HepG2 (cell line): ENCODE results near the gene CREG1. TPM values are rescaled to one million over a fixed set of nuclear protein-coding genes. Genes with fewer than 3 reads are reported as not detected.

ENCODE experiments used
- ATAC-seq: fragments of 200-7000 bp; cut with Tn5 transposase; 3 replicates; pipeline ENCODE4 v1.9.1; 2020; ENCODE audit warnings: mild to moderate bottlenecking, moderate library complexity
- BruUV-seq: library from RNA; stranded (reverse); fragments of 400-500 nt; replicated peaks from 2 replicates; lab custom pipeline; 2021; lab: Mats Ljungman, UMichigan
- CTCF ChIA-PET: fragments of 300-600 bp; formaldehyde crosslinking; extraction: SDS; loops from one replicate; lab custom pipeline; 2021; ENCODE audit warnings: low total read pairs, inconsistent platforms, low intra/inter-chr PET ratio; lab: Yijun Ruan, JAX
- POLR2A ChIA-PET: fragments of 350-600 bp; sonication (Branson Sonifier 250); formaldehyde crosslinking; loops from one replicate; lab custom pipeline; 2020; ENCODE audit warnings: antibody characterized with exemption, inconsistent platforms; lab: Yijun Ruan, JAX
- DNase-seq: peaks from one replicate; pipeline ENCODE4 v3.0.0-alpha.2; 2015; ENCODE audit warnings: low spot score
- FAIRE-seq: peaks from 3 replicates; lab custom pipeline; 2011; peaks lifted over from hg19 to GRCh38; lab: Jason Lieb, UNC
- H2AFZ ChIP-seq: one replicate; pipeline ENCODE4 v1.6.1; 2011; ENCODE audit warnings: low read length, inconsistent platforms
- H3K27ac ChIP-seq: fragments of 300-600 bp; 3 replicates; pipeline ENCODE4 v1.8.0; 2011; ENCODE audit warnings: mixed run types, mild to moderate bottlenecking, mixed read lengths, low read length, inconsistent platforms; ENCODE audit not compliant: insufficient read depth; ENCODE audit errors: extremely low read length
- H3K27me3 ChIP-seq, 2 experiments: fragments of 200-600 bp in 1 of 2; 2 replicates in 1 of 2; 3 replicates in 1 of 2; pipeline versions ENCODE4 v1.6.0 to v1.8.0; 2011; ENCODE audit warnings: low read length in 2 of 2, mild to moderate bottlenecking in 2 of 2, moderate library complexity in 2 of 2, inconsistent platforms in 1 of 2; ENCODE audit not compliant: insufficient read depth in 2 of 2, control insufficient read depth in 1 of 2
- H3K36me3 ChIP-seq, 2 experiments: fragments of 200-600 bp in 1 of 2; replicated peaks in 1 of 2; 2 replicates in 1 of 2; 3 replicates in 1 of 2; pipeline versions ENCODE4 v1.5.1 to v1.8.0; 2011; ENCODE audit warnings: low read length in 2 of 2, inconsistent platforms in 1 of 2; ENCODE audit not compliant: insufficient read depth in 2 of 2, control insufficient read depth in 1 of 2
- H3K4me1 ChIP-seq: 2 replicates; pipeline ENCODE4 v1.5.1; 2012; ENCODE audit warnings: low read length, inconsistent platforms; ENCODE audit not compliant: insufficient read depth
- H3K4me2 ChIP-seq: 2 replicates; pipeline ENCODE4 v1.6.0; 2011; ENCODE audit warnings: low read depth, low read length, inconsistent platforms
- H3K4me3 ChIP-seq, 3 experiments: fragments of 200-600 bp in 1 of 3; sonication (generic), shearing (Covaris generic) in 1 of 3; replicated peaks in 1 of 3; 2 replicates each; pipeline ENCODE4 v1.5.1; 2011 to 2016; ENCODE audit warnings: low read length in 3 of 3, inconsistent platforms in 2 of 3, low read depth in 2 of 3, mild to moderate bottlenecking in 2 of 3, control low read depth in 1 of 3, mixed read lengths in 1 of 3; ENCODE audit not compliant: insufficient read depth in 1 of 3
- H3K79me2 ChIP-seq: one replicate; pipeline ENCODE4 v1.6.1; 2011; ENCODE audit warnings: low read length, inconsistent platforms; ENCODE audit not compliant: insufficient read depth
- H3K9ac ChIP-seq: 2 replicates; pipeline ENCODE4 v1.6.0; 2011; ENCODE audit warnings: mild to moderate bottlenecking, low read depth, low read length, inconsistent platforms; ENCODE audit not compliant: insufficient read depth
- H3K9me3 ChIP-seq: 2 replicates; pipeline ENCODE4 v1.5.1; 2012; ENCODE audit warnings: mild to moderate bottlenecking, low read length
- H4K20me1 ChIP-seq: 2 replicates; pipeline ENCODE4 v1.6.0; 2011; ENCODE audit warnings: inconsistent platforms, mild to moderate bottlenecking, low read length, moderate library complexity; ENCODE audit not compliant: insufficient read depth
- ARID3A ChIP-seq: IDR thresholded peaks from 2 replicates; pipeline ENCODE4 v1.6.1; 2012; ENCODE audit warnings: low read depth, low read length, improper control_type of control experiment
- CEBPG ChIP-seq: IDR thresholded peaks from 2 replicates; pipeline ENCODE4 v1.6.1; 2016
- CTCF ChIP-seq: sonication (generic); formaldehyde crosslinking; IDR thresholded peaks from 2 replicates; pipeline ENCODE4 v1.5.0; 2020; ENCODE audit warnings: mild to moderate bottlenecking, missing genetic modification reagents, moderate library complexity
- DNMT1 ChIP-seq: sonication (generic); formaldehyde crosslinking; IDR thresholded peaks from 2 replicates; pipeline ENCODE4 v1.5.1; 2020; ENCODE audit warnings: mild to moderate bottlenecking, missing genetic modification reagents
- MAFK ChIP-seq, 2 experiments: IDR thresholded peaks in 1 of 2; conservative IDR thresholded peaks in 1 of 2; 2 replicates each; pipeline ENCODE4 v1.6.1; 2011; ENCODE audit warnings: improper control_type of control experiment in 2 of 2, low read length in 2 of 2
- NFE2 ChIP-seq: sonication (generic); formaldehyde crosslinking; IDR thresholded peaks from 2 replicates; pipeline ENCODE4 v1.4.0; 2020; ENCODE audit warnings: missing genetic modification reagents
- SALL1 ChIP-seq: sonication (generic); formaldehyde crosslinking; IDR thresholded peaks from 2 replicates; pipeline ENCODE4 v1.8.0; 2022; ENCODE audit warnings: mild to moderate bottlenecking, missing genetic modification reagents
- SMC3 ChIP-seq: IDR thresholded peaks from 2 replicates; pipeline ENCODE4 v1.6.1; 2011; ENCODE audit warnings: low read length, improper control_type of control experiment
- STAG1 ChIP-seq: sonication (generic); formaldehyde crosslinking; IDR thresholded peaks from 2 replicates; pipeline ENCODE4 v1.4.0; 2020; ENCODE audit warnings: missing genetic modification reagents
- YEATS2 ChIP-seq: sonication (generic); formaldehyde crosslinking; IDR thresholded peaks from 2 replicates; pipeline ENCODE4 v1.4.0; 2020; ENCODE audit warnings: missing genetic modification reagents, borderline replicate concordance
- ZNF207 ChIP-seq: fragments of 450-650 bp; IDR thresholded peaks from 2 replicates; pipeline ENCODE4 v1.6.1; 2016; ENCODE audit warnings: antibody characterized with exemption, borderline replicate concordance
- ZNF329 ChIP-seq: sonication (generic); formaldehyde crosslinking; IDR thresholded peaks from 2 replicates; pipeline ENCODE4 v1.9.0; 2021; ENCODE audit warnings: low read depth, mild to moderate bottlenecking, missing genetic modification reagents
- ZNF510 ChIP-seq: sonication (generic); formaldehyde crosslinking; IDR thresholded peaks from 2 replicates; pipeline ENCODE4 v1.4.0; 2020; ENCODE audit warnings: low read depth, mild to moderate bottlenecking, missing genetic modification reagents
- ZSCAN30 ChIP-seq: sonication (generic); formaldehyde crosslinking; IDR thresholded peaks from 2 replicates; pipeline ENCODE4 v1.5.0; 2020; ENCODE audit warnings: mild to moderate bottlenecking, missing genetic modification reagents
- WGBS: methylation state at CpG from one replicate; pipeline ENCODE4 v1.1.6; 2017; ENCODE audit warnings: low lambda C conversion rate; 5-methylcytosine and 5-hydroxymethylcytosine counted together
- in situ Hi-C: cut with HindIII; loops from 2 replicates; pipeline ENCODE4 v1.10.0; 2017; ENCODE audit warnings: low pct_unique_long_range_greater_than_20kb; ENCODE audit not compliant: extremely low pct_ligation_motif_present
- intact Hi-C: fragments of 100-400 bp; cut with micrococcal nuclease; formaldehyde crosslinking; loops from one replicate; pipeline ENCODE4 v1.10.0; 2022; ENCODE audit not compliant: unreplicated experiment
- polyA plus RNA-seq, 8 experiments: library from polyadenylated mRNA; depleted of rRNA in 3 of 8; stranded (reverse) in 7 of 8; unstranded in 1 of 8; fragments of >200 nt; fragmentation: Illumina TruSeq in 4 of 8; extraction: Trizol in 4 of 8; gene quantifications; 2 replicates each; pipeline versions ENCODE4 v1.2.1 to v1.2.3, GENCODE V29; 2011 to 2016; ENCODE audit warnings: low read depth in 4 of 8, missing spikeins in 1 of 8, mixed read lengths in 1 of 8; ENCODE audit not compliant: insufficient read depth in 1 of 8
- total RNA-seq, 5 experiments: library from RNA; depleted of rRNA; stranded (reverse); fragments of >200 nt; fragmentation: Illumina TruSeq; extraction: Trizol; gene quantifications; 2 replicates each; pipeline ENCODE4 v1.2.3, GENCODE V29; 2016; ENCODE audit warnings: low read depth in 1 of 5

Gene CREG1
- total and polyA plus RNA-seq, 2 of the 13 experiments (the other 11 are each of a cell fraction or from before 2014, with no cell fraction given), result 31.3 to 33.5 TPM

- Histone ChIP-seq H3K9ac (no peak overlapping the region), H3K79me2 (no peaks in the 10 kb centered on the region), H3K9me3 (no peaks in the 10 kb centered on the region), H3K4me2 (no peak overlapping the region), H3K27me3 (peaks cover 0 to 29% of the 10 kb centered on the region in 2 experiments; a peak in 1 of 5 replicates), H3K4me3 (no peak overlapping the region), H4K20me1 (no peaks in the 10 kb centered on the region), H3K36me3 (no peaks in the 10 kb centered on the region), H3K27ac (no peak overlapping the region), H2AFZ (no peak overlapping the region), H3K4me1 (no peaks in the 10 kb centered on the region)
- ATAC-seq (no peak), FAIRE-seq (no peak), DNase-seq (no peak)
- intact Hi-C loops, result no loop called here
- ChIA-PET CTCF (no interaction called here), POLR2A (no interaction called here)
- WGBS, result 51% methylated on average over 6 of the region's 6 CpGs
- in situ Hi-C loops, result no loop called here
- no TSS peak for BruUV-seq
- TF ChIP-seq ZNF510, result no peak
- no peak for TF ChIP-seq ZNF207
- no peak for TF ChIP-seq ZSCAN30 (CRISPR knock-in tag)
- TF ChIP-seq MAFK (conservative IDR thresholded peaks at IDR 0.05 in 1 of 2, IDR thresholded peaks at IDR 0.05 in 1 of 2; ENCODE audit: low read length in 2 of 2), result no peak
- TF ChIP-seq SALL1 (CRISPR knock-in tag), result no peak
- no peak for TF ChIP-seq DNMT1 (CRISPR knock-in tag)
Measured at GRCh38 chr1:167561753-167562152, 8.2 kb upstream of the CREG1 start.

GRCh38 chr1:167555971-167556714 is 2.6 kb upstream of the CREG1 start:
- CTCF ChIA-PET, result interaction anchor here (1.5 kb wide), 1 partner anchor 155 kb away, joined by 7 read pairs; no protein-coding TSS in a partner anchor
- no peak overlapping the region for H3K4me3 ChIP-seq
- H3K27ac ChIP-seq, result no peak overlapping the region
- peak; percentile 58 for DNase-seq
- in situ Hi-C loops, result no loop called here
- no TSS peak for BruUV-seq
- no peak overlapping the region for H2AFZ ChIP-seq
- H3K9ac ChIP-seq, result no peak overlapping the region
- TF ChIP-seq CEBPG (CRISPR knock-in tag) (peak; percentile 76), ZNF329 (CRISPR knock-in tag) (no peak), STAG1 (CRISPR knock-in tag) (peak; percentile 56), YEATS2 (0 out of 2 replicates have a peak, but pooled peaks have one; percentile 31), ARID3A (0 out of 2 replicates have a peak, but pooled peaks have one; percentile 21), CTCF (CRISPR knock-in tag) (peak; percentile 80), NFE2 (no peak), SMC3 (peak; percentile 59; the same call in 1 of the 2 replicates)
- TF ChIP-seq, all 625 proteins: peak for 6
- H3K27me3 ChIP-seq, result peaks cover 0 to 5% of the 10 kb centered on the region in 2 experiments; a peak in 1 of 5 replicates
- no peaks in the 10 kb centered on the region for H3K36me3 ChIP-seq
- no peaks in the 10 kb centered on the region for H3K79me2 ChIP-seq
- H3K4me1 ChIP-seq, result peaks cover 7% of the 10 kb centered on the region
- POLR2A ChIA-PET, result no interaction called here
- no peaks in the 10 kb centered on the region for H3K9me3 ChIP-seq
- WGBS, result under 1% methylated on average over 4 of the region's 5 CpGs
- ATAC-seq, result no peak
- intact Hi-C loops, result loop anchor here (2.0 kb wide), 2 partner anchors 133 to 155 kb away; no protein-coding TSS in a partner anchor
- H3K4me2 ChIP-seq, result no peak overlapping the region
- H4K20me1 ChIP-seq, result no peaks in the 10 kb centered on the region
- peak; percentile 83 for FAIRE-seq
